Right ventricle myocardium superior (tissue), 1 donor: ENCODE data around the gene SYT1. TPM values are rescaled to one million over a fixed set of nuclear protein-coding genes. Genes with fewer than 3 reads are reported as not detected.
"Not testable (repeated sequence)": the region's sequence is repeated elsewhere in the genome, so short reads cannot be mapped to it uniquely, and the experiment has no call there.

ENCODE experiments used
- ATAC-seq: fragments of 200-7000 bp; cut with Tn5 transposase; one replicate; pipeline ENCODE4 v1.9.1; 2020; ENCODE audit warnings: mild to moderate bottlenecking; ENCODE audit not compliant: poor library complexity
- DNase-seq: peaks from one replicate; pipeline ENCODE4 v3.0.0-alpha.2; 2020
- intact Hi-C: fragments of 100-400 bp; cut with DNase I; formaldehyde crosslinking; loops from one replicate; pipeline ENCODE4 v1.11.2; 2022
- total RNA-seq: library from RNA; stranded (reverse); fragmentation: NEBNext Ultra II Directional; extraction: Animal tissue kit (Norgen Biotek cat#: 25700); gene quantifications from one replicate; pipeline ENCODE4 v1.2.1, GENCODE V29; 2021
- donor health status: DM: no; HTN: yes; CAD: no; lungs with severe emphysema.

SYT1 gene
- total RNA-seq, 1 donor from 2014 or later, result 0.38 TPM

- no peak for ATAC-seq
- no peak for DNase-seq
- intact Hi-C loops, result no loop called here
Observed at GRCh38 chr12:79400481-79400880, 535.9 kb downstream of the SYT1 start.

DNA sequence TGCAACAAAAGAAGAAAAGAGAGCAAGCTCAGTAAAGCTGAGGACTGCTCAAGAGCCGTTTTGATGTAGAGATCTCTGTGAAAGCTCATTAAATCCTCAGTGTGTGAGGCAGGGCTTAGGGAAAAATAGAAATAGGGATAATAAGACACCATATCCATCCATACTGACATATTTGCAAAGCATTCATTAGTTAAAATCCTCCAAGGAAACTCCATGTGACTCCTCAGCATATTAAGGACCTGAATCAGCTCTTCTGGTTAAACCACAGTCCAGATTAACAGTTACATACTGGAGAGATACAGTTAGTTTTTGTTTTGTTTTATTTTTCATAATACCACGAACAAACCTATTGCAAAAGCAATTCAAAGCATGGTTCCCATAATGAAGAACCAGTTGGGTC lies 538.0 kb downstream of the SYT1 start:
- intact Hi-C loops, result no loop called here
- ATAC-seq (no peak), DNase-seq (no peak)

- intact Hi-C loops, result no loop called here
Observed at GRCh38 chr12:79406993-79407392, 542.4 kb downstream of the SYT1 start.

GRCh38 chr12:79407671-79408622 lies 543.4 kb downstream of the SYT1 start:
- ATAC-seq (peak; percentile 66), DNase-seq (no peak)

More at GRCh38 chr12:79406993-79407392, 542.4 kb downstream of the SYT1 start:
- DNase-seq (no peak), ATAC-seq (no peak)

DNA sequence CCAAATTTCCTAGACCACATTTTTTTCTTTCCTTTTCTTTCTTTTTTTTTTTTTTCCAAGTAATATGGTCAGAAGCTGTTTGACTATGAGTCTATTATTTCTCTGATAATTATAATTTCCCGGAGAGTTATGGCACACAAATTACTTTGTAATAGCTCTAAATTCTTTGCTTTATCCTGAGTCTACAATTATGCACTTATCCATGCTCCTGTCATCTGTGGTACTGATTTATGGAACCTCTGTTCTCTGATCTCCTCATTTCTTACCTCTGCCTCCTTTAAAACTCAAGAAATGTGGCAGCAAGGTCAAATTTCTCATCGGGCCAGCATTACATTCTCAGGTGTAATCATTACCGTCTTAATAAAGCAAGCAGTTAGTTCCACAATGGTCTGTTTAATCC lies 544.1 kb downstream of the SYT1 start:
- DNase-seq (no peak), ATAC-seq (no peak)
- intact Hi-C loops, result no loop called here

More at GRCh38 chr12:79407671-79408622, 543.4 kb downstream of the SYT1 start:
- intact Hi-C loops, result no loop called here

GRCh38 chr12:79409562-79409961 lies 545.0 kb downstream of the SYT1 start:
- ATAC-seq (no peak), DNase-seq (no peak)
- intact Hi-C loops, result no loop called here

- no peak for DNase-seq
- ATAC-seq, result no peak
- intact Hi-C loops, result no loop called here
Observed at GRCh38 chr12:79411791-79412190, 547.2 kb downstream of the SYT1 start.

- intact Hi-C loops, result no loop called here
- DNase-seq (no peak), ATAC-seq (no peak)
Observed at GRCh38 chr12:79413796-79414195, 549.2 kb downstream of the SYT1 start.

GRCh38 chr12:79414252-79414651 lies 549.7 kb downstream of the SYT1 start:
- intact Hi-C loops, result no loop called here
- ATAC-seq (no peak), DNase-seq (no peak)

GRCh38 chr12:79415321-79415720 lies 550.7 kb downstream of the SYT1 start:
- intact Hi-C loops, result no loop called here
- ATAC-seq (no peak), DNase-seq (no peak)

DNA sequence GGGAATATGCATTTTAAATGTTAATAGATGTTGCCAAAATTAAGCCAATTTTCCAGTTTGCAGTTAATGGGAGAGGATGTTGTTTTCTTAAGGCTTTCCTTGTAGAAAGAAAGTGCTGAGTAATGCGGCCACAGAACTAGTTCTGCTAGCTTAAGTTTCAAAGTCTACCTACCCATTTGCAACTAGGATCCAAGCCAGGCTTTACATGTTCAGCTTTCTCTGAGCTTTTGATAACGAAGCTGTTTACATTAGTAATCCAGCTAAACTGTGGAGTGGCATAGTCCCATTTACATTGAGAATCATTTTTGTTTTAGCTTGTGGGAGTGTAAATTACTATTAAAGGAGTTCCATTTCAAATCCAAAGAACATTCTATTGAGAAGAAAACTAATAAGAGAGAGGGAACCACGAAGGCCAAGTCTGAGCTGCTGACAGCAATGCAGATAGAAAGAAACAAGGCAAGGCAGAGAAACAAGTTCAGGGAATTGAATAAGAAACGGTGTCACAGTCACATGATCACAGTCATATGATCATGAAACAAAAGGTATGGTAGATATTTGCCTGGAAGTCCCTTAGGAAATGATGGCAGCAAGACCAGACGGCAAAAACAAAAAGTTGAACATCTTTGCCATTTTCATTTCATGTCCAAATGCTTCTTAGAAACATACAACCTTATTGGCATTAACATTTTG lies 551.3 kb downstream of the SYT1 start:
- ATAC-seq, result no peak
- intact Hi-C loops, result no loop called here
- no peak for DNase-seq

DNA sequence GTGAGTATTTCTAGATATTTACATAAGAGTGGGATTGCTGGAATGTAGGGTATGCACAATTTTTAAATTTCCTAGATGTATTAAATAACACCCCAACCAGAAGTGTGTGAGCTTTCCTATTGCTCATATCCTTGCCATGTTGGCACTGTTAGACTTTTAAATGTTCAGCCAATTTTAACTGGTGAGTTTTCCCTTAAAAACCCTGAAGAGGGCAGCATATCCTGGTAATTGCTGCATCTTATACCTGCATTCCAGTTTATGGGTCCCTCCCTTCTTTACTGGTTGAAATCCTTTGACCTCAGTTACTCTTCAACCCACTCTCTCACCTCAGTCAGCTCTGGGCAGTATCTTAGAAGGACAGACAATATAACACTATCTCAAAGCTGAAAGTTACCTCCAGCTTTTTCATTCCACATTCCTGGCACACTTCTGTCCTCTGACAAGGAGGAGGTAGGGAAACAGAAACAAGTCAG lies 555.6 kb downstream of the SYT1 start:
- intact Hi-C loops, result no loop called here
- ATAC-seq (no peak), DNase-seq (no peak)

GRCh38 chr12:79421236-79421740 lies 556.7 kb downstream of the SYT1 start:
- DNase-seq (no peak), ATAC-seq (no peak)
- intact Hi-C loops, result no loop called here

GRCh38 chr12:79422060-79422812 lies 557.7 kb downstream of the SYT1 start:
- ATAC-seq (no peak), DNase-seq (no peak)
- intact Hi-C loops, result no loop called here

DNA sequence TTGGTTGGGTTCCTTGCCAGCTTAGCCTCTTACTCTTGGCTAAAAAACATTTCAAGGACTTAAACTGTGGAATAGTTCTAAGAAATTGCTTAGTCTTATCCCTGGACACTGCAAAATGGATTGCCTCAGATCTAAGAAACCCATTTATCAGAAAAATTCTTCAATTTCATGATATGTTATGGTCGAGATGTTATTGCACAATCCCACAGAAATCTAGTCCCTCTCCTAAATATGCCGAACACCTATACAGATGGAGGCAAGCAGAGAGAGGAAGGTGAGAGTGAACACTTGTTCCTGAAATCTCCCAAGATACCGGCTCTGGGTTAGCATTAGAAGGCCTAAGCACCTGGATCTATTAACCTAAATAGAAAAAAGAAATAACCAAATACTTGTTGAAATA lies 559.0 kb downstream of the SYT1 start:
- ATAC-seq, result no peak
- intact Hi-C loops, result no loop called here
- no peak for DNase-seq

DNA sequence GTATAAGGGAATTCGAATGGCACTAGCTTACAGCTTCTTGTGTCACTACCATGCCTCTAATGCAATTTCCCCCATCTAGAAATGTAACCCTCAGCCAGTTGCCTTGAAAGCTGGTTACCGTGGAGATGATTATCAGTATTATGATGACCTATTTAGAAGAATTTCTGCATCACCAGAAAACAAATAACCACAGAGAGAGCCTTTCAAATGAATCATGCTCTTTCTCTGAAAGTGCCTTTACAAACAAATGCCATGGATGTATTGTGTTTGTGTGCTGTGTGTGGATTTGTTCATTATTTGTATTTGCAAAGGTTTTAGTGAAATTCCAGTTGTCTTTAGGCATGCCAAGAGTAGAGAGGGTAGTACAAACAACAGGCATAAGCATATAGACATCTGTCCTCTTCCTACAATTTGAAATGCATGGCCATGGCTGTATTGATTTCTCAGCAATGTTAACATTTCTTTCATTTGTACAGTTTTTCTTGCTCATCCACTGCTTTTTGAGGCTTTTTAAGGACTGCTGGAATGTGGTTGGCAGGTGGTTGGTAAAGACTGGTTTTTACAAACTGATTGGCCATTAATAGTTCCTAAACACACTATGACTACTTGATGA lies 559.6 kb downstream of the SYT1 start:
- intact Hi-C loops, result no loop called here
- ATAC-seq, result no peak

GRCh38 chr12:79426121-79426520 lies 561.5 kb downstream of the SYT1 start:
- intact Hi-C loops, result no loop called here
- ATAC-seq, result no peak
- no peak for DNase-seq

More for the DNA sequence above, 559.6 kb downstream of the SYT1 start:
- DNase-seq, result no peak

DNA sequence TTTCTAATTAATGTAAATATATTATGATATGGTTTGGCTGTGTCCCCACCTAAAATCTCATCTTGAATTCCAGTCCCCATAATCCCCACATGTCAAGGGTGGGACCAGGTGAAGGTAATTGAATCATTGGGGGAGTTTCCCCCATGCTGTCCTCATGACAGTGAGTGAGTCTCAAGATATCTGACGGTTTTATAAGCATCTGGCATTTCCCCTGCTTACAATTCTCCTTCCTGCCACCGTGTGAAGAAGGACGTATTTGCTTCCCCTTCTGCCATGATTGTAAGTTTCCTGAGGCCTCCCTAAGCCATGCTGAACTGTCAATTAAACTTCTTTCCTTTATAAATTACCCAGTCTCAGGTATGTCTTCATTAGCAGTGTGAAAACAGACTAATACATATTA lies 562.2 kb downstream of the SYT1 start:
- DNase-seq, intact Hi-C loops, ATAC-seq: not testable (repeated sequence)
